ENCODE measurements around the gene RPS27A.
"Not testable (repeated sequence)": the region's sequence is repeated elsewhere in the genome, so short reads cannot be mapped to it uniquely, and the experiment has no call there.

Gene RPS27A

GRCh38 chr2:55232084-55232862 lies at the start of gene RPS27A, which contains the start of gene CLHC1:
Gene RPS27A, plus strand, starts transcription at chr2:55232688. Its CDS starts 137 bp downstream, at chr2:55232825.
Gene CLHC1, minus strand, starts transcription at chr2:55232293. Its CDS starts 9,882 bp downstream, at chr2:55222411.
- Histone ChIP-seq H3K79me2 (ENCODE audit: insufficient read depth, low read length) (peaks cover 73% of the 10 kb centered on the region), H3K27ac (ENCODE audit: low read length) (peak within 1 kb of the TSS; percentile 99), H4K20me1 (ENCODE audit: insufficient read depth, low read length) (peaks cover 7% of the 10 kb centered on the region; the same call in 1 of the 2 replicates), H3K36me3 (ENCODE audit: insufficient read depth, low read length) (peaks cover 45% of the 10 kb centered on the region), H3K4me3 (ENCODE audit: low read depth in 1 of 2, low read length in 2 of 2) (peak within 1 kb of the TSS; percentile 89 to 91), H3K4me2 (ENCODE audit: insufficient read depth, low read length) (peak within 1 kb of the TSS; percentile 70), H3K4me1 (ENCODE audit: insufficient read depth, low read length) (peaks cover 56% of the 10 kb centered on the region), H2AFZ (ENCODE audit: low read depth, low read length) (peak within 1 kb of the TSS; percentile 95), H3K9me3 (ENCODE audit: insufficient read depth, low read length, severe bottlenecking) (no peaks in the 10 kb centered on the region), H3K27me3 (ENCODE audit: insufficient read depth, low read length, poor library complexity) (no peaks in the 10 kb centered on the region), H3K9ac (ENCODE audit: low read depth, low read length) (peak within 1 kb of the TSS; percentile 89)
- ATAC-seq (ENCODE audit: insufficient read depth, low read depth) = peak; percentile 90
- peak; percentile 93 for DNase-seq
- TF ChIP-seq CTCF (IDR thresholded peaks at IDR 0.05; ENCODE audit: borderline replicate concordance, extremely low read depth, low read length, poor library complexity, severe bottlenecking) = no peak
- no peak for TF ChIP-seq EZH2 (IDR thresholded peaks at IDR 0.05; ENCODE audit: borderline replicate concordance, low read depth, low read length, severe bottlenecking)

GRCh38 chr2:55186837-55187236 lies 45.7 kb upstream of the RPS27A start:
- not testable (repeated sequence) for H3K9ac ChIP-seq (ENCODE audit: low read depth, low read length); H3K4me2 ChIP-seq (ENCODE audit: insufficient read depth, low read length); H4K20me1 ChIP-seq (ENCODE audit: insufficient read depth, low read length); H3K79me2 ChIP-seq (ENCODE audit: insufficient read depth, low read length); H3K27me3 ChIP-seq (ENCODE audit: insufficient read depth, low read length, poor library complexity); H3K9me3 ChIP-seq (ENCODE audit: insufficient read depth, low read length, severe bottlenecking); H3K4me3 ChIP-seq (ENCODE audit: low read depth in 1 of 2, low read length in 2 of 2); ATAC-seq (ENCODE audit: insufficient read depth, low read depth); H3K36me3 ChIP-seq (ENCODE audit: insufficient read depth, low read length); H3K4me1 ChIP-seq (ENCODE audit: insufficient read depth, low read length); DNase-seq; H2AFZ ChIP-seq (ENCODE audit: low read depth, low read length); H3K27ac ChIP-seq (ENCODE audit: low read length)

- H3K4me1 ChIP-seq (ENCODE audit: insufficient read depth, low read length); H3K9ac ChIP-seq (ENCODE audit: low read depth, low read length); H2AFZ ChIP-seq (ENCODE audit: low read depth, low read length); H3K4me2 ChIP-seq (ENCODE audit: insufficient read depth, low read length); H3K4me3 ChIP-seq (ENCODE audit: low read depth in 1 of 2, low read length in 2 of 2); ATAC-seq (ENCODE audit: insufficient read depth, low read depth); DNase-seq; H3K9me3 ChIP-seq (ENCODE audit: insufficient read depth, low read length, severe bottlenecking); H3K27me3 ChIP-seq (ENCODE audit: insufficient read depth, low read length, poor library complexity); H4K20me1 ChIP-seq (ENCODE audit: insufficient read depth, low read length); H3K27ac ChIP-seq (ENCODE audit: low read length); H3K79me2 ChIP-seq (ENCODE audit: insufficient read depth, low read length): not testable (repeated sequence)
- H3K36me3 ChIP-seq (ENCODE audit: insufficient read depth, low read length) = peaks cover 13% of the 10 kb centered on the region; the same call in 1 of the 2 replicates
Measured at GRCh38 chr2:55191888-55192287, 40.6 kb upstream of the RPS27A start.

GRCh38 chr2:55196526-55196925 lies 36.0 kb upstream of the RPS27A start:
- no peak overlapping the region for H3K4me2 ChIP-seq (ENCODE audit: insufficient read depth, low read length)
- no peaks in the 10 kb centered on the region for H3K4me1 ChIP-seq (ENCODE audit: insufficient read depth, low read length)
- no peak for ATAC-seq (ENCODE audit: insufficient read depth, low read depth)

More at GRCh38 chr2:55196526-55196925, 36.0 kb upstream of the RPS27A start:
- H3K9me3 ChIP-seq (ENCODE audit: insufficient read depth, low read length, severe bottlenecking) = peaks cover 2% of the 10 kb centered on the region
- H4K20me1 ChIP-seq (ENCODE audit: insufficient read depth, low read length) = no peaks in the 10 kb centered on the region
- no peaks in the 10 kb centered on the region for H3K27me3 ChIP-seq (ENCODE audit: insufficient read depth, low read length, poor library complexity)
- H3K4me3 ChIP-seq (ENCODE audit: low read depth in 1 of 2, low read length in 2 of 2) = no peak overlapping the region
- no peaks in the 10 kb centered on the region for H3K79me2 ChIP-seq (ENCODE audit: insufficient read depth, low read length)
- no peak for DNase-seq
- no peak overlapping the region for H2AFZ ChIP-seq (ENCODE audit: low read depth, low read length)
- no peak for TF ChIP-seq CTCF (IDR thresholded peaks at IDR 0.05; ENCODE audit: borderline replicate concordance, extremely low read depth, low read length, poor library complexity, severe bottlenecking)
- no peak for TF ChIP-seq EZH2 (IDR thresholded peaks at IDR 0.05; ENCODE audit: borderline replicate concordance, low read depth, low read length, severe bottlenecking)
- H3K9ac ChIP-seq (ENCODE audit: low read depth, low read length) = no peak overlapping the region
- peaks cover 26% of the 10 kb centered on the region; the same call in 1 of the 2 replicates for H3K36me3 ChIP-seq (ENCODE audit: insufficient read depth, low read length)
- H3K27ac ChIP-seq (ENCODE audit: low read length) = no peak overlapping the region

Measured in DND-41 (cell line).